ENCODE results near the gene DZIP1L. TPM values are rescaled to one million over a fixed set of nuclear protein-coding genes. Genes with fewer than 3 reads are reported as not detected.
A peak's percentile ranks its signal among the peaks of the same experiment; 100 is the strongest.

Gene DZIP1L
- total RNA-seq, 1 experiment from 2014 or later, result 2.3 TPM

DNA sequence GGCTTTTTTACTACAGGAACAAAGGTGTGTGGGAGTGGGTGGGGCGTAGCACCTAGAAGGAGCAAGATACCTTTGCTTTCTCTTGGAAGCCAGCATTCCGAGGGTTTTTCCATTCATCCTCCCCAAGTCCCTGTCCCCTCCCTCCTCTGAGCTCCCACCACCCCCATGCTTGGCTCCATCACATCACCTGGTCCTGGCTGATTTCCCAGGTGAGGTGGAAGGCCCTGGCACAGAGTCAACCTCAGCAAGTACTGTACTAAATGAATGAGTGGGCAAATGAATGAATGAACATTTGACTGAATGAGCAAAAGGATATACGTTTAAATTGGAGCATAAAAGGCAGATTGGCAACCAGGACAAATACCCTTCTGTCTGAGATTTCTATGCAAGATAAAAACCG is 45.4 kb downstream of the DZIP1L start:
- Histone ChIP-seq H3F3A (ENCODE audit: insufficient read depth, low read depth) (no peaks in the 10 kb centered on the region), H3K27me3 (ENCODE audit: insufficient read depth, low read depth) (no peaks in the 10 kb centered on the region), H3K79me2 (ENCODE audit: low read depth) (no peaks in the 10 kb centered on the region), H3K9me3 (ENCODE audit: insufficient read depth, low read depth) (no peaks in the 10 kb centered on the region), H3K4me1 (replicated peaks; ENCODE audit: insufficient read depth) (no peaks in the 10 kb centered on the region), H3K36me3 (ENCODE audit: low read depth) (no peaks in the 10 kb centered on the region), H4K20me1 (ENCODE audit: insufficient read depth) (no peaks in the 10 kb centered on the region), H3K4me3 (no peak overlapping the region), H3K4me2 (no peak overlapping the region), H3K9me2 (ENCODE audit: insufficient read depth) (no peaks in the 10 kb centered on the region), H2AFZ (no peak overlapping the region), H3K27ac (no peak overlapping the region)
- intact Hi-C loops (cut with micrococcal nuclease; ENCODE audit: unreplicated experiment), result no loop called here
- TF ChIP-seq, protein P1, sequence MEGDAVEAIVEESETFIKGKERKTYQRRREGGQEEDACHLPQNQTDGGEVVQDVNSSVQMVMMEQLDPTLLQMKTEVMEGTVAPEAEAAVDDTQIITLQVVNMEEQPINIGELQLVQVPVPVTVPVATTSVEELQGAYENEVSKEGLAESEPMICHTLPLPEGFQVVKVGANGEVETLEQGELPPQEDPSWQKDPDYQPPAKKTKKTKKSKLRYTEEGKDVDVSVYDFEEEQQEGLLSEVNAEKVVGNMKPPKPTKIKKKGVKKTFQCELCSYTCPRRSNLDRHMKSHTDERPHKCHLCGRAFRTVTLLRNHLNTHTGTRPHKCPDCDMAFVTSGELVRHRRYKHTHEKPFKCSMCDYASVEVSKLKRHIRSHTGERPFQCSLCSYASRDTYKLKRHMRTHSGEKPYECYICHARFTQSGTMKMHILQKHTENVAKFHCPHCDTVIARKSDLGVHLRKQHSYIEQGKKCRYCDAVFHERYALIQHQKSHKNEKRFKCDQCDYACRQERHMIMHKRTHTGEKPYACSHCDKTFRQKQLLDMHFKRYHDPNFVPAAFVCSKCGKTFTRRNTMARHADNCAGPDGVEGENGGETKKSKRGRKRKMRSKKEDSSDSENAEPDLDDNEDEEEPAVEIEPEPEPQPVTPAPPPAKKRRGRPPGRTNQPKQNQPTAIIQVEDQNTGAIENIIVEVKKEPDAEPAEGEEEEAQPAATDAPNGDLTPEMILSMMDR (conservative IDR thresholded peaks at IDR 0.05), result no peak
- no peak for TF ChIP-seq EZH2 (IDR thresholded peaks at IDR 0.05; ENCODE audit: low read depth)
- DNase-seq, result no peak
- POLR2A ChIA-PET (ENCODE audit: unreplicated experiment), result no interaction called here
- no TSS peak for BruUV-seq (replicated peaks)
- CTCF ChIA-PET, result interaction anchor here (1.1 to 1.4 kb wide), 2 partner anchors 27 to 49 kb away, joined by 3 to 7 read pairs; no protein-coding TSS in a partner anchor

GRCh38 chr3:138068579-138069174 is 46.7 kb downstream of the DZIP1L start:
- Histone ChIP-seq H3K4me3 (no peak overlapping the region), H3K9me3 (ENCODE audit: insufficient read depth, low read depth) (no peaks in the 10 kb centered on the region), H4K20me1 (ENCODE audit: insufficient read depth) (no peaks in the 10 kb centered on the region), H3K79me2 (ENCODE audit: low read depth) (no peaks in the 10 kb centered on the region), H3K27ac (no peak overlapping the region), H3K4me1 (replicated peaks; ENCODE audit: insufficient read depth) (no peaks in the 10 kb centered on the region), H2AFZ (no peak overlapping the region), H3K9me2 (ENCODE audit: insufficient read depth) (no peaks in the 10 kb centered on the region), H3K27me3 (ENCODE audit: insufficient read depth, low read depth) (no peaks in the 10 kb centered on the region), H3F3A (ENCODE audit: insufficient read depth, low read depth) (no peaks in the 10 kb centered on the region), H3K4me2 (no peak overlapping the region), H3K36me3 (ENCODE audit: low read depth) (no peaks in the 10 kb centered on the region)
- TF ChIP-seq, protein P1 (conservative IDR thresholded peaks at IDR 0.05), result peak; percentile 97
- no peak for TF ChIP-seq EZH2 (IDR thresholded peaks at IDR 0.05; ENCODE audit: low read depth)
- intact Hi-C loops (cut with micrococcal nuclease; ENCODE audit: unreplicated experiment), result loop anchor here (1.0 to 10.0 kb wide), 5 partner anchors 51 to 854 kb away; partner anchors contain the start of genes DBR1 and NME9
- DNase-seq, result peak in 1 of 2 experiments; percentile 72
- POLR2A ChIA-PET (ENCODE audit: unreplicated experiment), result no interaction called here
- no TSS peak for BruUV-seq (replicated peaks)
- CTCF ChIA-PET, result interaction anchor here (1.1 to 1.4 kb wide), 2 partner anchors 29 to 51 kb away, joined by 3 to 7 read pairs; no protein-coding TSS in a partner anchor

GRCh38 chr3:138068046-138068445 is 47.4 kb downstream of the DZIP1L start:
- Histone ChIP-seq H3K9me3 (ENCODE audit: insufficient read depth, low read depth) (no peaks in the 10 kb centered on the region), H3K4me1 (replicated peaks; ENCODE audit: insufficient read depth) (no peaks in the 10 kb centered on the region), H3F3A (ENCODE audit: insufficient read depth, low read depth) (no peaks in the 10 kb centered on the region), H3K9me2 (ENCODE audit: insufficient read depth) (no peaks in the 10 kb centered on the region), H3K4me3 (no peak overlapping the region), H3K27me3 (ENCODE audit: insufficient read depth, low read depth) (no peaks in the 10 kb centered on the region), H3K4me2 (no peak overlapping the region), H3K36me3 (ENCODE audit: low read depth) (no peaks in the 10 kb centered on the region), H4K20me1 (ENCODE audit: insufficient read depth) (no peaks in the 10 kb centered on the region), H3K27ac (no peak overlapping the region), H2AFZ (no peak overlapping the region), H3K79me2 (ENCODE audit: low read depth) (no peaks in the 10 kb centered on the region)
- BruUV-seq (replicated peaks), result no TSS peak
- CTCF ChIA-PET, result interaction anchor here (0.6 kb wide), 1 partner anchor 213 kb away, joined by 3 read pairs; no protein-coding TSS in a partner anchor
- no peak for TF ChIP-seq EZH2 (IDR thresholded peaks at IDR 0.05; ENCODE audit: low read depth)
- TF ChIP-seq, protein P1 (conservative IDR thresholded peaks at IDR 0.05), result no peak
- POLR2A ChIA-PET (ENCODE audit: unreplicated experiment), result no interaction called here
- DNase-seq, result no peak
- intact Hi-C loops (cut with micrococcal nuclease; ENCODE audit: unreplicated experiment), result loop anchor here (1.0 to 10.0 kb wide), 5 partner anchors 51 to 854 kb away; partner anchors contain the start of genes DBR1 and NME9

All from PC-9 (cell line).